Fibroblast of the aortic adventitia (primary cell): ENCODE data around the gene HMCN2. TPM values are rescaled to one million over a fixed set of nuclear protein-coding genes. Genes with fewer than 3 reads are reported as not detected.

Experiments used
- DNase-seq: peaks from one replicate; pipeline ENCODE4 v3.0.0-alpha.2; 2010; ENCODE audit warnings: low read depth
- H3K4me3 ChIP-seq: 2 replicates; pipeline ENCODE4 v1.5.1; 2011; ENCODE audit warnings: low read depth, mild to moderate bottlenecking, control low read depth, low read length, moderate library complexity
- total RNA-seq: library from RNA; depleted of rRNA; stranded (reverse); fragments of >200 nt; gene quantifications from 2 replicates; pipeline ENCODE4 v1.2.3, GENCODE V29; 2012; ENCODE audit warnings: low replicate concordance
- TF ChIP-seq, protein P1 (sequence below): IDR thresholded peaks from 2 replicates; pipeline ENCODE4 v1.5.1; 2011; ENCODE audit warnings: mild to moderate bottlenecking, low read length, control low read depth, inconsistent platforms; ENCODE audit not compliant: insufficient read depth

HMCN2 gene
- total RNA-seq, 1 donor: not detected

DNA sequence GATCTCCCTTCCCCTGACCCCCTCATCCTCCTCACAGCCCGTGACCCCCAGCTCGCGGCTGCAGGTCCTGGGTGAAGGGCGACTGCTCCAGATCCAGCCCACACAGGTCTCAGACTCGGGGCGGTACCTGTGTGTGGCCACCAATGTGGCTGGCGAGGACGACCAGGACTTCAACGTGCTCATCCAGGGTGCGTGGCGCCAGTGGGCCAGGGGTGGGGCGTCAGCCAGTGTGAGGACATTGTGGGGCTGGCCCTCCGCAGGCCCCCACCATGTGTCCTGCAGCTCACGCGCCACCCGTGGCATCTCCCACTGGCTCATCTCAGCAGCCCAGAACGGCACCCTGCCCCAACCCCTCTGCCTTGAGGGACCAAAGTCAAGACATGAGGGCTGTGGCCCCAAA lies 112.1 kb downstream of the HMCN2 start:
- H3K4me3 ChIP-seq: no peak overlapping the region
- DNase-seq: no peak
- TF ChIP-seq, protein P1, sequence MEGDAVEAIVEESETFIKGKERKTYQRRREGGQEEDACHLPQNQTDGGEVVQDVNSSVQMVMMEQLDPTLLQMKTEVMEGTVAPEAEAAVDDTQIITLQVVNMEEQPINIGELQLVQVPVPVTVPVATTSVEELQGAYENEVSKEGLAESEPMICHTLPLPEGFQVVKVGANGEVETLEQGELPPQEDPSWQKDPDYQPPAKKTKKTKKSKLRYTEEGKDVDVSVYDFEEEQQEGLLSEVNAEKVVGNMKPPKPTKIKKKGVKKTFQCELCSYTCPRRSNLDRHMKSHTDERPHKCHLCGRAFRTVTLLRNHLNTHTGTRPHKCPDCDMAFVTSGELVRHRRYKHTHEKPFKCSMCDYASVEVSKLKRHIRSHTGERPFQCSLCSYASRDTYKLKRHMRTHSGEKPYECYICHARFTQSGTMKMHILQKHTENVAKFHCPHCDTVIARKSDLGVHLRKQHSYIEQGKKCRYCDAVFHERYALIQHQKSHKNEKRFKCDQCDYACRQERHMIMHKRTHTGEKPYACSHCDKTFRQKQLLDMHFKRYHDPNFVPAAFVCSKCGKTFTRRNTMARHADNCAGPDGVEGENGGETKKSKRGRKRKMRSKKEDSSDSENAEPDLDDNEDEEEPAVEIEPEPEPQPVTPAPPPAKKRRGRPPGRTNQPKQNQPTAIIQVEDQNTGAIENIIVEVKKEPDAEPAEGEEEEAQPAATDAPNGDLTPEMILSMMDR: no peak

DNA sequence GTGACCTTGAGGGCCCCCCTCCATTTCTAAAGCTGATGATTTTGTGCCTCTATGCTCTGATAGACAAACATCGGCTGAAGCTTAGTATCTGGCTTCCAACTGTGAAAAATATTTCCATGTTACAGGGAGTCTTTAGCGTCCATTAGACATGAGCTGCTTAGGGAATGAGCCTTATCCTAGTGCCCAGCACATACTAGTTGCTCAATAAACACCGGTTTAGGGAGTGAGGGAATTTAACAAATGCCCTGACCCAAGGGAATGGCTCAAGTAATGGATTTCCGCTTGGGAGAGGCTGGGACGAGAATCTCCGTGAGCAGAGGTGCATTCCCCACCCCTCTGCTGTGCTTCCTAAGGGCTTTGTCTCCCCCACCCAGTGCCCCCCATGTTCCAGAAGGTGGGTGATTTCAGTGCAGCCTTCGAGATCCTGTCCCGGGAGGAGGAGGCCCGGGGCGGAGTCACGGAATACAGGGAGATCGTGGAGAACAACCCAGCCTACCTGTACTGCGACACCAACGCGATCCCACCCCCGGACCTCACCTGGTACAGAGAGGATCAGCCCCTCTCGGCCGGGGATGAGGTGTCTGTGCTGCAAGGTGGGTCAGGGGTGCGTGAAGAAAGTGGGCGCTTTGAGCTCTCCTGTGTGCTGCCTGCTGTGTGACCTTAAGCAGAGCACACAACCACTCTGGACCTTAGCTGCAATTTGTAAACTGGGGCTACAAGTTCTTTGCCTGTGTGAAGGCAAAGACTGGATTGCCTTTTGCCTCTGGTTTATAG lies 113.5 kb downstream of the HMCN2 start:
- TF ChIP-seq, protein P1: no peak
- DNase-seq: no peak
- no peak overlapping the region for H3K4me3 ChIP-seq

GRCh38 chr9:130379649-130379970 lies 114.0 kb downstream of the HMCN2 start:
- TF ChIP-seq, protein P1: no peak
- DNase-seq: no peak
- no peak overlapping the region for H3K4me3 ChIP-seq

DNA sequence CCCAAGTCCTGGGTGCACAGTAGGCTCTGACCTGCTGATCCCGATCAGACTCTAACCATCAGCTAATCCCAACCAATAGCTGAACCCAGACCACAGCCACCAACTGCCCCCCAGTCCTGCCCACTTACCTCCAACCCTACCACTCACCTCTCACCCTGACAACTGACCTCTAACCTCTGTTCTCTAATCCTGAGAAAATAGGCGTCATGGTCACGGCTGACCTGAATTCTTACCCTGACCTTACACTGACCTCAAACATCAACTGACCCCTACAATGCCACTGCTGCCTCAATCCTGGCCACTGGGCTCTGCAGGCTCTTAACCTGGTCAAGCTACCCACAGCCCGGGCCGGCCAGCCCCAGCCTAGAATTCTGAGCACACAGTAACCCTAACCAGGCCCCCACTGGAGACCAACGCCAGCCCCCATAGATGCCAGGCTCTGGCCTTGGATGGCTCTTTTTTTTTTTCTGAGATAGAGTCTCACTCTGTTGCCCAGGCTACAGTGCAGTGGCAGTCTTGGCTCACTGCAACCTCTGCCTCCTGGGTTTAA lies 115.4 kb downstream of the HMCN2 start:
- DNase-seq: no peak
- no peak overlapping the region for H3K4me3 ChIP-seq
- TF ChIP-seq, protein P1: no peak

- no peak for DNase-seq
- no peak overlapping the region for H3K4me3 ChIP-seq
- TF ChIP-seq, protein P1: no peak
These were observed 116.1 kb downstream of the HMCN2 start for GRCh38 chr9:130381660-130382059.

DNA sequence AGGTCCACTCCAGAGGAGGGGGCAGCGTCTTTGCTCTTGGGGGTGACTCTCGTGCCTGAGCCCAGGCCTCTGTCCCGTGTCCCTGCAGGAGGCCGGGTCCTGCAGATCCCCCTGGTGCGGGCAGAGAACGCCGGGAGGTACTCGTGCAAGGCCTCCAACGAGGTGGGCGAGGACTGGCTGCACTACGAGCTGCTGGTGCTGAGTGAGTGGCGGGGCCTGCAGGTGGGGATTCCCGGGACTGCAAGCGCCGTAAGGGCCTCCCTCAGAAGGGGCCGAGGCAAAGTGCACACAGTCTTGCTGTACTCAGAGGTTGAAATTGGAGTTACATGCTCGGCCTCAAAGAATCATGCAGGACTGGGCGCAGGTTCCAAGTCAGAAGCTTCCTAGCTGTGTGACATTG lies 116.5 kb downstream of the HMCN2 start:
- TF ChIP-seq, protein P1: no peak
- no peak overlapping the region for H3K4me3 ChIP-seq
- no peak for DNase-seq
